GM23338 (cell line): ENCODE data around the gene NKAIN2. TPM values are rescaled to one million over a fixed set of nuclear protein-coding genes. Genes with fewer than 3 reads are reported as not detected.

ENCODE experiments used
- ATAC-seq: fragments of 200-7000 bp; cut with Tn5 transposase; 3 replicates; pipeline ENCODE4 v1.9.1; 2020
- DNase-seq: peaks from one replicate; pipeline ENCODE4 v3.0.0-alpha.2; 2015; ENCODE audit warnings: low spot score
- H2AFZ ChIP-seq: fragments of 200-600 bp; sonication (generic); 2 replicates; pipeline ENCODE4 v1.8.0; 2016; ENCODE audit warnings: antibody characterized with exemption, mild to moderate bottlenecking, moderate library complexity
- H3F3A ChIP-seq: fragments of 200-600 bp; sonication (generic); replicated peaks from 2 replicates; pipeline ENCODE4 v1.8.0; 2017; ENCODE audit warnings: antibody characterized with exemption, mixed run types, low read depth
- H3K27ac ChIP-seq: fragments of 200-600 bp; sonication (generic); 2 replicates; pipeline ENCODE4 v1.6.1; 2016; ENCODE audit warnings: low read depth
- H3K27me3 ChIP-seq: fragments of 200-600 bp; sonication (generic); 2 replicates; pipeline ENCODE4 v1.8.0; 2016; ENCODE audit warnings: mild to moderate bottlenecking, mixed run types, moderate library complexity; ENCODE audit not compliant: insufficient read depth
- H3K36me3 ChIP-seq: fragments of 200-600 bp; sonication (generic); 2 replicates; pipeline ENCODE4 v1.8.0; 2016; ENCODE audit warnings: mild to moderate bottlenecking; ENCODE audit not compliant: insufficient read depth
- H3K4me1 ChIP-seq: fragments of 200-600 bp; sonication (generic); 2 replicates; pipeline ENCODE4 v1.8.0; 2016; ENCODE audit warnings: mild to moderate bottlenecking, moderate library complexity; ENCODE audit not compliant: insufficient read depth
- H3K4me2 ChIP-seq: fragments of 200-600 bp; sonication (generic); 2 replicates; pipeline ENCODE4 v1.7.1; 2017; ENCODE audit warnings: mixed run types
- H3K4me3 ChIP-seq: fragments of 200-600 bp; sonication (generic); 2 replicates; pipeline ENCODE4 v1.6.1; 2016; ENCODE audit warnings: mixed run types
- H3K79me2 ChIP-seq: fragments of 200-600 bp; sonication (generic); replicated peaks from 2 replicates; pipeline ENCODE4 v1.8.0; 2017; ENCODE audit warnings: mild to moderate bottlenecking; ENCODE audit not compliant: insufficient read depth
- H3K9me2 ChIP-seq: fragments of 200-600 bp; sonication (generic); 2 replicates; pipeline ENCODE4 v1.8.0; 2017; ENCODE audit not compliant: insufficient read depth
- H4K20me1 ChIP-seq: fragments of 200-600 bp; sonication (generic); replicated peaks from 2 replicates; pipeline ENCODE4 v1.8.0; 2017; ENCODE audit warnings: mild to moderate bottlenecking; ENCODE audit not compliant: insufficient read depth
- H3K27ac Mint-ChIP-seq: 2 replicates; pipeline ENCODE4 v1.8.0; 2020; ENCODE audit warnings: inconsistent platforms, mild to moderate bottlenecking, moderate library complexity, mixed read lengths
- H3K27me3 Mint-ChIP-seq: 3 replicates; pipeline ENCODE4 v1.8.0; 2022; ENCODE audit warnings: low read depth, mild to moderate bottlenecking, moderate library complexity, mixed read lengths, inconsistent platforms; ENCODE audit not compliant: insufficient read depth, poor library complexity
- H3K36me3 Mint-ChIP-seq: 3 replicates; pipeline ENCODE4 v1.8.0; 2021; ENCODE audit warnings: low read depth, mild to moderate bottlenecking, inconsistent platforms, moderate library complexity, mixed read lengths
- H3K4me1 Mint-ChIP-seq: 3 replicates; pipeline ENCODE4 v1.8.0; 2020; ENCODE audit warnings: mild to moderate bottlenecking, inconsistent platforms, mixed read lengths
- H3K4me3 Mint-ChIP-seq: 3 replicates; pipeline ENCODE4 v1.8.0; 2021; ENCODE audit warnings: moderate library complexity, mild to moderate bottlenecking, inconsistent platforms, mixed read lengths
- H3K9me3 Mint-ChIP-seq: 3 replicates; pipeline ENCODE4 v1.8.0; 2020; ENCODE audit warnings: moderate library complexity, mild to moderate bottlenecking, inconsistent platforms, mixed read lengths
- ETS1 ChIP-seq: IDR thresholded peaks from 2 replicates; pipeline ENCODE4 v1.6.1; 2016; ENCODE audit warnings: antibody characterized with exemption
- EZH2 ChIP-seq: fragments of 200-600 bp; sonication (generic); IDR thresholded peaks from one replicate; pipeline ENCODE4 v1.8.0; 2017; ENCODE audit warnings: antibody characterized with exemption, mild to moderate bottlenecking, low read depth; ENCODE audit not compliant: unreplicated experiment
- EZH2phosphoT487 ChIP-seq: fragments of 200-600 bp; sonication (generic); IDR thresholded peaks from one replicate; pipeline ENCODE4 v1.8.1; 2018; ENCODE audit warnings: antibody characterized with exemption; ENCODE audit not compliant: unreplicated experiment
- NANOG ChIP-seq: IDR thresholded peaks from 2 replicates; pipeline ENCODE4 v1.6.1; 2016; ENCODE audit warnings: antibody characterized with exemption, borderline replicate concordance
- ZNF114 ChIP-seq: fragments of 250-450 bp; sonication (Bioruptor Pico); IDR thresholded peaks from 2 replicates; pipeline ENCODE4 v1.5.0; 2020; ENCODE audit warnings: mild to moderate bottlenecking, moderate library complexity
- ZNF462 ChIP-seq: fragments of 250-450 bp; sonication (Bioruptor Pico); IDR thresholded peaks from 2 replicates; pipeline ENCODE4 v1.5.0; 2020; ENCODE audit warnings: mild to moderate bottlenecking, moderate library complexity
- polyA plus RNA-seq: library from polyadenylated mRNA; unstranded; fragments of >200 nt; fragmentation: Nextera tagmentation; extraction: Ambion mirVana; gene quantifications from 2 replicates; pipeline ENCODE4 v1.2.1, GENCODE V29; 2016
- total RNA-seq: library from RNA; depleted of rRNA; stranded (reverse); fragments of >200 nt; shearing (Covaris generic); gene quantifications from 2 replicates; pipeline ENCODE4 v1.2.3, GENCODE V29; 2014

NKAIN2 gene
- total and polyA plus RNA-seq, 2 experiments from 2014 or later, result 0.39 to 1.1 TPM

- Mint-ChIP-seq H3K4me1 (no peaks in the 10 kb centered on the region), H3K27ac (no peak overlapping the region), H3K4me3 (no peak overlapping the region), H3K9me3 (no peaks in the 10 kb centered on the region), H3K27me3 (no peaks in the 10 kb centered on the region), H3K36me3 (no peaks in the 10 kb centered on the region)
- no peaks in the 10 kb centered on the region for H3K27me3 ChIP-seq
- DNase-seq (no peak), ATAC-seq (no peak)
- H3K9me2 ChIP-seq, result no peaks in the 10 kb centered on the region
- TF ChIP-seq ETS1 (no peak), EZH2 (no peak), NANOG (no peak), ZNF114 (CRISPR knock-in tag) (no peak), ZNF462 (CRISPR knock-in tag) (no peak), EZH2phosphoT487 (no peak)
- no peak overlapping the region for H3K4me2 ChIP-seq
- no peaks in the 10 kb centered on the region for H3K4me1 ChIP-seq
- H3F3A ChIP-seq, result no peaks in the 10 kb centered on the region
- H3K36me3 ChIP-seq, result no peaks in the 10 kb centered on the region
- H3K4me3 ChIP-seq, result no peak overlapping the region
- no peaks in the 10 kb centered on the region for H4K20me1 ChIP-seq
- H3K79me2 ChIP-seq, result no peaks in the 10 kb centered on the region
- no peak overlapping the region for H2AFZ ChIP-seq
- H3K27ac ChIP-seq, result no peak overlapping the region
Measured at GRCh38 chr6:124110514-124110913, 306.8 kb downstream of the NKAIN2 start.
